HG03342 (cell line): Measurements from ENCODE around the gene ASB16.
"Not testable (repeated sequence)": the region's sequence is repeated elsewhere in the genome, so short reads cannot be mapped to it uniquely, and the experiment has no call there.

ENCODE experiments used
- ATAC-seq: cut with Tn5 transposase; IDR thresholded peaks from one replicate; pipeline ENCODE4 v1.9.1; 2021; ENCODE audit warnings: mild to moderate bottlenecking, moderate library complexity; ENCODE audit not compliant: unreplicated experiment

Gene ASB16

GRCh38 chr17:44147812-44148211 is 22.7 kb upstream of the ASB16 start:
- no peak for ATAC-seq

- not testable (repeated sequence) for ATAC-seq
Observed at GRCh38 chr17:44149066-44149465, 21.4 kb upstream of the ASB16 start.

GRCh38 chr17:44149750-44150329 is 20.7 kb upstream of the ASB16 start:
- ATAC-seq = no peak

- no peak for ATAC-seq
Observed at GRCh38 chr17:44152875-44153274, 17.6 kb upstream of the ASB16 start.

GRCh38 chr17:44155488-44155887 is 15.0 kb upstream of the ASB16 start:
- no peak for ATAC-seq

GRCh38 chr17:44159519-44160210 is 10.8 kb upstream of the ASB16 start:
- ATAC-seq = no peak

- ATAC-seq = no peak
Observed at GRCh38 chr17:44164476-44164875, 6.0 kb upstream of the ASB16 start.

GRCh38 chr17:44167181-44167861 is 3.2 kb upstream of the ASB16 start:
- no peak for ATAC-seq

- no peak for ATAC-seq
Observed at GRCh38 chr17:44170135-44170498, 387 bp upstream of the ASB16 start.

GRCh38 chr17:44171931-44172455 is 1.5 kb downstream of the ASB16 start:
- ATAC-seq = no peak

- no peak for ATAC-seq
Observed at GRCh38 chr17:44174427-44174826, 3.9 kb downstream of the ASB16 start.

GRCh38 chr17:44176257-44176656 is 5.8 kb downstream of the ASB16 start:
- ATAC-seq = no peak

GRCh38 chr17:44176671-44177501 is 6.4 kb downstream of the ASB16 start:
- no peak for ATAC-seq

- ATAC-seq = no peak
Observed at GRCh38 chr17:44177640-44178039, 7.1 kb downstream of the ASB16 start.

- ATAC-seq = no peak
Observed at GRCh38 chr17:44178133-44178532, 7.6 kb downstream of the ASB16 start.

- ATAC-seq = no peak
Observed at GRCh38 chr17:44183024-44183423, 12.5 kb downstream of the ASB16 start.

GRCh38 chr17:44184212-44184810 is 13.8 kb downstream of the ASB16 start:
- ATAC-seq = no peak

- ATAC-seq = peak; percentile 84
Observed at GRCh38 chr17:44186307-44187130, 16.0 kb downstream of the ASB16 start, which contains the start of gene TMUB2. Gene TMUB2 (plus strand): TSS chr17:44186972. CDS start chr17:44187709, 737 bp downstream.

- peak; percentile 42 for ATAC-seq
Observed at GRCh38 chr17:44187131-44187899, 16.8 kb downstream of the ASB16 start.
